Stimulated activated CD8-positive, alpha-beta memory T cell treated with anti-CD3 and anti-CD28 coated beads, Interleukin-12 subunit alpha, Interleukin-12 subunit beta, amount 100 ng/mL, for 4 hours (primary cell): Measurements from ENCODE around the gene KMO.

ENCODE experiments used
- DNase-seq: peaks from one replicate; pipeline ENCODE4 v3.0.0-alpha.2; 2020; ENCODE audit warnings: low read depth

Gene KMO

GRCh38 chr1:241532162-241532531 is at the start of gene KMO:
Gene KMO, plus strand, starts transcription at chr1:241532378. Its CDS starts 67 bp downstream, at chr1:241532445.
- DNase-seq: no peak

DNA sequence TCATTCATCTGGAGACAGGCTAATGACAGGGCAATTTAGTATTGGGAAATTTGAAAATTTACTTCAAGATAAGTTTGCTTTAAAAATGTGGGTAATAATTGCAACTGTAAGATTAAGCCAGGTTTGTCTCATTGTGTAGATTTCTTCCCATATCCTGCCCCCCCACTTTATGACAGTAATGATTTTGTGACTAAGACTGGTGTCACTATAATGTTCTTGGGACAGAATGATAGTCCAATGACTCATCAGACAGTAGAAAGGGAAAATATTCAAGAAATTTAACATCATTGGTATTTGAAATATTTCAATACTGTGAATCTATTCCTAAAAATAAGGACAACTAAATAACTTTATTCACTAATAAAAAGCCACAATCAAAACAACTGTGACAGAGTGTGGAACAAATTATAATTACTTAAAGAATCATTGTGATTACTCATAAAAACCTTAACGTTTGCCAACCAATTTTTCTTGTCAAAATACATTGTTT is 49.4 kb upstream of the KMO start:
- DNase-seq: no peak

DNA sequence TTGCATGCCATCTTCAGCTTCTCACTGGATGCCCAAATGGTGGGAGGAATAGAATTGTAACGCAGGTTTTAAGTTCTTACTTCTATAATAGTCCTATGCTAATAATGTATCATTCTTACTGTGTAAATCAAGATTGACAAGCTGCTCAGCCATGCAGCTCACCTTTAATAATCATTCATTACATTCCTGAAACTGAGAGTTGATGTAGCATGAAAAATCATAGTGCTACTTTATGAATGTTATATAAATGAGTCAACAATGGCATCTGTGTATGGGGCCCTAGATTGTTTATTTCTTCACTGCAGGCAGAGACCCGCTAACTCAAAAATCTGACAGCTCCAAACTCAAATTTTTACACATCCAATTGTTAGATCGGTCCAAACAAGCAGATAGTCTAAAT is 47.0 kb upstream of the KMO start:
- no peak for DNase-seq

- no peak for DNase-seq
These were observed 46.6 kb upstream of the KMO start for GRCh38 chr1:241485554-241485992.

GRCh38 chr1:241488739-241489138 is 43.4 kb upstream of the KMO start:
- no peak for DNase-seq

DNA sequence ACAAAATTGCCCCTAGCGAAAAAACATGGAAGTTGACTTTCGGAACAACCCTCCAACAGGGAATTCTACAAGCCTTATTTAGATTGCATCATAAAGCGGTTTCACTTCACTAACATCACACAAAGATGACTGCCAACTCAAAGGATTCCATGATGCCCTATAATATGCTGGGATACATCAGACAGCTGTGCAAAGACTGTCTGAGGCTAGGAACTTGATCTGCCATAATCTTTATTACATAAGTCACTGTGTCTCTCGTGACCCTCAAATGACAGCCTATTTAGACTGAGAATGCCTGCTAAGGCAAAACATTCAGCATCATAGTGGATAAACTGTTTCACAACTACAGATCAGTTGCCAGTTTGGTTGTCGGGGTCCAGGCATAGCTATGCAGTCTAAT is 36.4 kb upstream of the KMO start:
- no peak for DNase-seq

DNA sequence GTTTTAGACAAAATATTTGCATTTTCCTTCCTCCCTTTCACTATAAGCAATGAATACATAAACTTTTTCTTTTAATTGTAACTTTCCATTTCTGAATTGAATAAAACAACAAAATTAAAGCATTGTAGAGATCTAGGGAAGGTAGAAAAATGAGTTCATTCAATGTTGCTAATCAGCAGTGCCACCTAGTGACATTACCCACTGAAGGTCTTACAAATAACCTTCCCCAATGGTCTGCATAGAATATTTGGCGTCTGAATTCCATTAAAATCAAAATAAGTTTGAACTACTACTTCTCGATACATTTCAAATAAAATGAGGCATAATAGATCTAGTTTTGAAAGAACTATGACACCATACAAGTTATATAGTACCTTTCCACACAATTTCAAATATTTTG is 32.3 kb upstream of the KMO start:
- DNase-seq: no peak

GRCh38 chr1:241503444-241503843 is 28.7 kb upstream of the KMO start:
- no peak for DNase-seq

DNA sequence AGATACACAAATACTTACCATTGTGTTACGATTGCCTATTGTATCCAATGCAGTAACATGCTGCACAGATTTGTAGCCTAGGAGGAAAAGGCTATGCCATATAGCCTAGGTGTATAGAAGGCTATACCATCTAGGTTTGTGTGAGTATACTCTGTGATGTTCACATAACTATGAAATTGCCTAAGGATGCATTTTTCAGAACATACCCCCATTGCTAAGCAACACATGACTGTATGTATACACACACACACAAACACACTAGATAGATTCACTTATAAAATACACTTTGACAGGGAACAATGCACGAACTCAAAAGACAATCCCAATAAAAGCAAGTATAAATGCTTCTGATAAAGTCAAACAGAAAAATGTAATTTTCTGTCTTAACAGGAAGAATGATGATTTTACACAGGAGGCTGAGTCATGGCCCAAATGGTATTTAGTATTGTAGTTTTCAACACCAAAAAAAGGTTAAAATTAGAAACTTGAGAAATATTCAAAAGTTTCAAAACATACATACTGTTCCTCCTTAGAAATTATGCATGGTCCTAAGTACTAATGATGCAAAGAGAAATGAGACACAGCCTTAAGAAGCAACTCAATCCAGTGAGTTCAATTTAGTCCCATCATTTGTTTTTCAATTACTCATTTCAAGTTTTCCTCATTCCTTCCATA is 24.9 kb upstream of the KMO start:
- DNase-seq: no peak

- no peak for DNase-seq
These were observed 18.8 kb upstream of the KMO start for GRCh38 chr1:241513378-241513777.

DNA sequence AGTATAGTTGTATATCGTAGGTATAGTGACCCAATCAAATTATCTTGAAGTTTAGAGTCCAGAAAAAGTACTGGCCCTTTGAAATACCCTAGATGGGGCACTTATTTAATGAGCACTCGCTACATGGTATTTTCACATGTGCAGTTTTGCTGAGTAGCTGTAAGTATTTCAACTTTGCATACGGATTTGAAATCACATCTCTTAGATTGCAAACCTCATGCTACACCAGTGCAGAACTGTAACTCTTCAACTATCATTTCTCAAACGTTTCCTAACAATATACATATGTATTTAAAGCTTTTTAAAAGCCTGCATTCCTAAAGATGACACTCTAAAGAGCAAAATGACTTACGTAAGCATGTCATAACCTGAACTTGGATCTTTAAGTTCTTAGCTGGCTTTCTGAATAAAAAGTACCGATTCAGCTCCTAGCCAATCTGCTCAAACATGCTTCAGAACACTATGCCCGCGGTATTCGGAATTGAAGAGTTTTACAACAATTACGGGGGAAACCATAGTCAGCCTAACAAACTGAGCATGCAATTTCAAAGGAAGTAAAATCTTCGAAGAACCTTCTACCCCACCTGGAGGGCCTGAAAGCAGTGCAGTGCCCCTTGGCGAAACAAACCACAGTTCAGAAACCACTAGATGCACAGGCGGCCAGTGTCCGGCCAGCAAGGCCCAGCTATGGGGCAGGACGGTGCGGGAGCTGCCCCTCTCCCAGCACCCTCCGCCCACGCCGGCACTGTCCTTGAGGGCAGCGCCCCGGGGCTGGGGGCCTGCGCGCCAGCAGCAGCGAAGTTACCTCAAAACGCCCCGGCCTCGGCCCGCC is 13.5 kb upstream of the KMO start:
- DNase-seq: no peak

- DNase-seq: peak; percentile 84
These were observed 12.7 kb upstream of the KMO start, which contains the start of gene FH for GRCh38 chr1:241519308-241520079. Gene FH, minus strand, starts transcription at chr1:241519755. Its CDS starts 33 bp downstream, at chr1:241519722.

- no peak for DNase-seq
These were observed 12.1 kb upstream of the KMO start for GRCh38 chr1:241520080-241520465.

GRCh38 chr1:241521718-241522117 is 10.5 kb upstream of the KMO start:
- DNase-seq: no peak

DNA sequence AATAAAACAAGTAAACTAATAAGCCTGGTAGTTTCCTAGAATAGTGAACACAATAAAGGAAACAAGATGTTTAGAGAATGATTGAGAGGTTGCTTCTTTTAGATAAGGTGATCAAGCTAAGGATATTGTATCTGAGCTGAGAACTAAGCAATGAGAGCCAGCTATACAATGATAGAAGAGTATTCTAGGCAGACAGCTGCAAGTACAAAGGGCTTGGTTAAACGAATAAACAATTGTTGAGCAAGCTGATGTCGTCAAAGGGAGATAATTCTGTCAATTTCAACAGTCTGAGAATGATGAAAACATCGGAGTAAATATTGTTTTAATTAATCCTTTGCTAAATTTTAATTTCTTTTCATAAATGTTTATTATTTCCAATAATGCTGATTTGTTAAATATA is 7.2 kb upstream of the KMO start:
- DNase-seq: no peak

GRCh38 chr1:241527146-241527545 is 5.0 kb upstream of the KMO start:
- no peak for DNase-seq

GRCh38 chr1:241531195-241532161 is 700 bp upstream of the KMO start:
- no peak for DNase-seq

GRCh38 chr1:241532864-241533263 is 686 bp downstream of the KMO start:
- DNase-seq: no peak

DNA sequence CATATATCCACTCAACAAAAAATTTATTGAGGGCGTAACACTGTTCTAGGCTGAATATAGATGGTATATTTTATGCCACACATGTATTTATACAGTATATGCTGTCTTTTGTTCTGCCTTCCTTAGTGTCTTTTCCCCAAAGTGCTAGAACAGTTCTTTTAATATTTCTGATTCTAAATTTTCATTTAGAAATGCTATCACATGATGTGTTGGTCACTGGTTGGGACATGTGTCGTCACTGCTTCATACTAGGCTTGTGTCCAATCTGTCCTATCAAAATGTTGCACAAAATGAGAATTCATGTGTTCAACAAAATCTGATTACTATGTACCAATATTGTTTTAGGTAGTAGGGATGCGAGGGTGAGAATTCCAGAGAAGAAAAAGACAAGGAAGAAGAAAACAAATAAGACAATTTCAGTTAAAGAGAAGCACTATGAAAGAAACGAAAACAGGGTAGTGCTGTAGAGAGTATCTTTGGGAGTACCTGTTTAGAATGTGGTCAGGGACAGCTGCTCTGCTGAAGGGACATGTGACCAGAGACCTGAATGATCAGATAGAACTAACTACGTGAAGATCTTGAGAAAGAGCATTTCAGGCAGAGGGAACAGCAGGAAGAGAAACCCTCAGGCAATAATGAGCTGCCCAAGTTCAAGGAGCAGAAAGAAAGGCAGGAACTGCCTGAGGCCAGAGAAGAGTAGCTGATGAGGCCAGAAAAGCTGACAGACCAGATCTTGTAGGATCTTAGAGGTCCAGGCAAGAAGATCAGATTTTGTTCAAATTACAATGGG is 1.3 kb downstream of the KMO start:
- no peak for DNase-seq

GRCh38 chr1:241536304-241536703 is 4.1 kb downstream of the KMO start:
- DNase-seq: no peak

DNA sequence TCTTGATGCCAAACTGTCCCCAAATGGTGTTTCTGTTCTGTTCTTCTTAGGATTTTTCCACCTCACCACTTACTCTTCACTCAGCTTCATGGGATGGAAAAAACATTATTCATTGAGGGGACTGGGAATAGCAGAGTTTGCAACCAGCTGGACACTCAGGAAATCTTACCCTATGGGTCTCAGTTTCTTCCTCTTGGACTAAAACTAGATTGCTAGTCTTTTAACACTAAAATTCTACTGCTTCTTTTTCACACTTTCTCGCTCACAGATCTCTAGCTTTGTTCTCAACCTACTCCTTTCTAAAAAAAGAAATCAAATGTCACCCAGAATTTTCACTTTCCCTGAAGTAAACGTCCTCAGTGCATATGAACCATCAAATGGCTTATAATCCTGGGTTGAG is 4.8 kb downstream of the KMO start:
- no peak for DNase-seq
